Measurements from ENCODE around the gene STOM.
A peak's percentile ranks its signal among the peaks of the same experiment; 100 is the strongest.

The STOM gene

DNA sequence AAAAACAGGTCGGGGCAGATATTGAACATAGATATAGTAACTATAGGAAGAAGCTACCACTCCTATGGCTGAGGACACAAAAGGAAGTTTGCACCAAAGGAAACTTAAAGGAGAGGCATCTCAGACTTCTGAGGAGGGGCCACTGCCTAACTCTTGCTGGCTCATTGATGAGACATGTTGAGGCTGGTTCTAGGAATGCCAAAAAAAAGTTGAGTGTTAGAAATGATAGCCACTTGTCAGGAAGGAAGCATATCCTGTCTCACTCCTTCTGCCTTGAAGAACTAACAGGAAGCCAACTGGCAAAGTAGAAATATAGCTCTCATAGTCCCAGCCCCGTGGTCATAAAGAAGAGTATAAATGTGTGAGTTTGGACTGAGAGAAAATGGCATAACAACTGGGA, 23.3 kb upstream of the STOM start:
- Histone ChIP-seq H3K27ac (ENCODE audit: low read depth, low read length) (no peak overlapping the region), H3K27me3 (ENCODE audit: control insufficient read depth in 5 of 5, insufficient read depth in 4 of 5, low read length in 5 of 5) (no peaks in the 10 kb centered on the region), H3K4me1 (ENCODE audit: control insufficient read depth in 5 of 5, insufficient read depth in 5 of 5, low read length in 5 of 5) (no peaks in the 10 kb centered on the region)

GRCh38 chr9:121390372-121390771, 20.3 kb upstream of the STOM start:
- no peak overlapping the region for H3K27ac ChIP-seq (ENCODE audit: low read depth, low read length)

More for the DNA sequence above, 23.3 kb upstream of the STOM start:
- no peaks in the 10 kb centered on the region for H3K36me3 ChIP-seq (ENCODE audit: control insufficient read depth in 5 of 5, insufficient read depth in 5 of 5, low read length in 5 of 5)
- no peak overlapping the region for H3K9ac ChIP-seq (ENCODE audit: low read length in 5 of 5)
- no peaks in the 10 kb centered on the region for H3K9me3 ChIP-seq (ENCODE audit: control insufficient read depth in 5 of 5, low read length in 5 of 5)
- H3K4me3 ChIP-seq (ENCODE audit: low read depth in 1 of 5, low read length in 5 of 5) = no peak overlapping the region

DNA sequence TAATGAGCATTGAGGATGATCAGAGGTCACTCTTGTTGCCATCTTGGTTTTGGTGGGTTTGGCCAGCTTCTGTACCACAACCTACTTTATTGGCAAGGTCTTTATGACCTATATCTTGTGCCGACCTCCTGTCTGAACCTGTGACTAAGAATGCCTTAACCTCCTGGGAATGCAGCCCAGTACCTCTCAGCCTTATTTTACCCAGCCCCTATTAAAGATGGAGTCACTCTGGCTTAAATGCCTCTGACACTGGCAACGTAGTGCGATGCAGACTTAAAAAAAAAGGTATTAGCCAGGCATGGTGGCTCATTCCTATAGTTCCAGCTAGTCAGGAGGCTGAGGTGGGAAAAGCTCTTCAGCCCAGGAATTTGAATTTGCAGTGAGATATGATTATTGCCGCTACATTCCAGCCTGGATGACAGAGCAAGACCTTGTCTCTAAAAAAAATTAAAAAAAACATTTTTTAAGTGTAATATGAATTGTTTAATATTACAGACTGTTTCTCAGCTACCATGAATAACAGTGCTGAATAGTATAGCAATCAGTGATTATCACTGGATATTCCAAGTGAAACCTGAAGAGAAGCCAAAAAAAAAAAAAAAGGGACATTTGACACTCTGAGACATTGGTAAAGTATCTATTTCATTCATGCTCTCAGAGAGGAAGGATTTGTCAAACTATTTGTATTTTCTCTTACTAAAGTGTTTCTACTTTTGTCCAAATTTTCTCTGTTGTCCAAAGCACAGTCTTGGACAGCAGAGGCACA, 18.3 kb upstream of the STOM start:
- no peak overlapping the region for H3K4me3 ChIP-seq (ENCODE audit: low read depth in 1 of 5, low read length in 5 of 5)
- H3K27ac ChIP-seq (ENCODE audit: low read depth, low read length) = no peak overlapping the region
- no peaks in the 10 kb centered on the region for H3K27me3 ChIP-seq (ENCODE audit: control insufficient read depth in 5 of 5, insufficient read depth in 4 of 5, low read length in 5 of 5)
- H3K9ac ChIP-seq (ENCODE audit: low read length in 5 of 5) = no peak overlapping the region
- no peaks in the 10 kb centered on the region for H3K36me3 ChIP-seq (ENCODE audit: control insufficient read depth in 5 of 5, insufficient read depth in 5 of 5, low read length in 5 of 5)
- no peaks in the 10 kb centered on the region for H3K4me1 ChIP-seq (ENCODE audit: control insufficient read depth in 5 of 5, insufficient read depth in 5 of 5, low read length in 5 of 5)
- no peaks in the 10 kb centered on the region for H3K9me3 ChIP-seq (ENCODE audit: control insufficient read depth in 5 of 5, low read length in 5 of 5)

More at GRCh38 chr9:121390372-121390771, 20.3 kb upstream of the STOM start:
- Histone ChIP-seq H3K4me1 (ENCODE audit: control insufficient read depth in 5 of 5, insufficient read depth in 5 of 5, low read length in 5 of 5) (no peaks in the 10 kb centered on the region), H3K4me3 (ENCODE audit: low read depth in 1 of 5, low read length in 5 of 5) (no peak overlapping the region), H3K9me3 (ENCODE audit: control insufficient read depth in 5 of 5, low read length in 5 of 5) (no peaks in the 10 kb centered on the region), H3K27me3 (ENCODE audit: control insufficient read depth in 5 of 5, insufficient read depth in 4 of 5, low read length in 5 of 5) (no peaks in the 10 kb centered on the region), H3K36me3 (ENCODE audit: control insufficient read depth in 5 of 5, insufficient read depth in 5 of 5, low read length in 5 of 5) (no peaks in the 10 kb centered on the region), H3K9ac (ENCODE audit: low read length in 5 of 5) (no peak overlapping the region)

DNA sequence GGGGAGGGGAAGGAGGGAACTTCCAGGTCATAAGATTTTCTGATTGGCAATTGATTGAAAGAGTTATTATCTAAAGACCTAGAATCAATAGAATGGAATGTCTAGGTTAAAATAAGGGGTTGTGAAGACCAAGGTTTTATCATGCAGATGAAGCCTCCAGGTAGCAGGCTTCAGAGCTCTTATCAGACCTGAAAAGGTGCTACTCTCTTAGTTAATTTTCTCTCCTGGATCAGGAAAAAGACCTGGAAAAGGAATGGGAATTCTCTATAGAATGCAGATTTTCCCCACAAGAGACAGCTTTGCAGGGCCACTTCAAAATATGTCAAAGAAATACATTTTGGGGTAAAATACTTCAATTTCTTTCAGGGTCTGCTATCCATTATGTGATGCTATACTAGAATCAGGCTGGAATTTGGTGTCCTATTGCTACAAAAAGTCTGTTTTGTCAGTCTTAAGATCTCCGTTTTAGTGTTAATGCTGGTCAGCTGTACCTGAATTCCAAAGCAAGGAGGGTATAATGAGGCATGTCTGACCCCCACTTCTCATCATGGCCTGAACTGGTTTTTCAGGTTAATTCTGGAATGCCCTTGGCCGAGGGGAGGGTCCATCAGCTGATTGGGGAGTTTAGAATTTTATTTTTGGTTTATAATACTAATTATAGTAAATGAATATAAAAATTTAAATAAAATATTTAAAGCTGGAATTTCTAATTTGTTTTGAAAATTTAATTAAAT, 16.6 kb upstream of the STOM start:
- H3K27me3 ChIP-seq (ENCODE audit: control insufficient read depth in 5 of 5, insufficient read depth in 4 of 5, low read length in 5 of 5) = no peaks in the 10 kb centered on the region
- H3K27ac ChIP-seq (ENCODE audit: low read depth, low read length) = no peak overlapping the region
- no peaks in the 10 kb centered on the region for H3K36me3 ChIP-seq (ENCODE audit: control insufficient read depth in 5 of 5, insufficient read depth in 5 of 5, low read length in 5 of 5)
- H3K4me3 ChIP-seq (ENCODE audit: low read depth in 1 of 5, low read length in 5 of 5) = no peak overlapping the region
- H3K9me3 ChIP-seq (ENCODE audit: control insufficient read depth in 5 of 5, low read length in 5 of 5) = no peaks in the 10 kb centered on the region
- no peaks in the 10 kb centered on the region for H3K4me1 ChIP-seq (ENCODE audit: control insufficient read depth in 5 of 5, insufficient read depth in 5 of 5, low read length in 5 of 5)
- H3K9ac ChIP-seq (ENCODE audit: low read length in 5 of 5) = no peak overlapping the region

DNA sequence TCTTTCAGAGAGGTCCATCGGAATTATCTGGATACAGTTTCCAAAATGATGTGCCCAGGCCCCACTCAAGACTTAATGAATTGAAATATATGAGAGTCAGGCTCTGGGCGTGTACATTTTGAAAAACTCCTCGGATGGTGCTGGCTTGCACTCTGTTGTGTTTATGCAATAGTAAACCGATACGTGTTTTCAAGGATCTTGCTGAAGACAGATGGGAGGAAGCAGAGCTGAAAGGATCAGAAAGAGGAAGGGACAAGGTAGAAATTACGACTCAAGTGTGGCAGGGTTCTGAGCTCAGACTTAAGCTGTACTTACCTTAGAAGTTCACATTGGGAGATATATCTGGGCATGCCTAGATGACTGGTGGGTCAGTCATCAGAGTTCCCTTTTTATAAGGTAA, 13.7 kb upstream of the STOM start:
- no peak overlapping the region for H3K9ac ChIP-seq (ENCODE audit: low read length in 5 of 5)

GRCh38 chr9:121380846-121381245, 10.8 kb upstream of the STOM start:
- no peaks in the 10 kb centered on the region for H3K27me3 ChIP-seq (ENCODE audit: control insufficient read depth in 5 of 5, insufficient read depth in 4 of 5, low read length in 5 of 5)
- H3K9me3 ChIP-seq (ENCODE audit: control insufficient read depth in 5 of 5, low read length in 5 of 5) = no peaks in the 10 kb centered on the region
- no peaks in the 10 kb centered on the region for H3K36me3 ChIP-seq (ENCODE audit: control insufficient read depth in 5 of 5, insufficient read depth in 5 of 5, low read length in 5 of 5)
- H3K4me3 ChIP-seq (ENCODE audit: low read depth in 1 of 5, low read length in 5 of 5) = no peak overlapping the region
- H3K9ac ChIP-seq (ENCODE audit: low read length in 5 of 5) = no peak overlapping the region
- no peaks in the 10 kb centered on the region for H3K4me1 ChIP-seq (ENCODE audit: control insufficient read depth in 5 of 5, insufficient read depth in 5 of 5, low read length in 5 of 5)
- H3K27ac ChIP-seq (ENCODE audit: low read depth, low read length) = no peak overlapping the region

More for the DNA sequence above, 13.7 kb upstream of the STOM start:
- no peaks in the 10 kb centered on the region for H3K9me3 ChIP-seq (ENCODE audit: control insufficient read depth in 5 of 5, low read length in 5 of 5)
- no peak overlapping the region for H3K4me3 ChIP-seq (ENCODE audit: low read depth in 1 of 5, low read length in 5 of 5)
- H3K4me1 ChIP-seq (ENCODE audit: control insufficient read depth in 5 of 5, insufficient read depth in 5 of 5, low read length in 5 of 5) = no peaks in the 10 kb centered on the region
- no peaks in the 10 kb centered on the region for H3K27me3 ChIP-seq (ENCODE audit: control insufficient read depth in 5 of 5, insufficient read depth in 4 of 5, low read length in 5 of 5)
- H3K36me3 ChIP-seq (ENCODE audit: control insufficient read depth in 5 of 5, insufficient read depth in 5 of 5, low read length in 5 of 5) = no peaks in the 10 kb centered on the region
- no peak overlapping the region for H3K27ac ChIP-seq (ENCODE audit: low read depth, low read length)

- H3K4me3 ChIP-seq (ENCODE audit: low read depth in 1 of 5, low read length in 5 of 5) = no peak overlapping the region
Measured at GRCh38 chr9:121376214-121376830, 6.3 kb upstream of the STOM start.

GRCh38 chr9:121373011-121373729, 3.1 kb upstream of the STOM start:
- Histone ChIP-seq H3K4me1 (ENCODE audit: control insufficient read depth in 5 of 5, insufficient read depth in 5 of 5, low read length in 5 of 5) (peaks cover 10 to 47% (median 37%) of the 10 kb centered on the region in 5 donors), H3K27me3 (ENCODE audit: control insufficient read depth in 5 of 5, insufficient read depth in 4 of 5, low read length in 5 of 5) (no peaks in the 10 kb centered on the region), H3K4me3 (ENCODE audit: low read depth in 1 of 5, low read length in 5 of 5) (peak overlapping the region in 1 of 5 donors; percentile 3), H3K27ac (ENCODE audit: low read depth, low read length) (peak overlapping the region; percentile 95), H3K9me3 (ENCODE audit: control insufficient read depth in 5 of 5, low read length in 5 of 5) (no peaks in the 10 kb centered on the region), H3K36me3 (ENCODE audit: control insufficient read depth in 5 of 5, insufficient read depth in 5 of 5, low read length in 5 of 5) (no peaks in the 10 kb centered on the region), H3K9ac (ENCODE audit: low read length in 5 of 5) (peak overlapping the region in 2 of 5 donors; percentile 6 to 71)

More at GRCh38 chr9:121376214-121376830, 6.3 kb upstream of the STOM start:
- H3K27ac ChIP-seq (ENCODE audit: low read depth, low read length) = no peak overlapping the region
- no peaks in the 10 kb centered on the region for H3K27me3 ChIP-seq (ENCODE audit: control insufficient read depth in 5 of 5, insufficient read depth in 4 of 5, low read length in 5 of 5)
- H3K9me3 ChIP-seq (ENCODE audit: control insufficient read depth in 5 of 5, low read length in 5 of 5) = no peaks in the 10 kb centered on the region
- no peaks in the 10 kb centered on the region for H3K36me3 ChIP-seq (ENCODE audit: control insufficient read depth in 5 of 5, insufficient read depth in 5 of 5, low read length in 5 of 5)
- peaks cover 10 to 28% (median 24%) of the 10 kb centered on the region in 5 donors for H3K4me1 ChIP-seq (ENCODE audit: control insufficient read depth in 5 of 5, insufficient read depth in 5 of 5, low read length in 5 of 5)
- H3K9ac ChIP-seq (ENCODE audit: low read length in 5 of 5) = no peak overlapping the region

- Histone ChIP-seq H3K27ac (ENCODE audit: low read depth, low read length) (peak overlapping the region; percentile 95), H3K36me3 (ENCODE audit: control insufficient read depth in 5 of 5, insufficient read depth in 5 of 5, low read length in 5 of 5) (no peaks in the 10 kb centered on the region), H3K4me3 (ENCODE audit: low read depth in 1 of 5, low read length in 5 of 5) (peak overlapping the region in 1 of 5 donors; percentile 17), H3K27me3 (ENCODE audit: control insufficient read depth in 5 of 5, insufficient read depth in 4 of 5, low read length in 5 of 5) (no peaks in the 10 kb centered on the region), H3K4me1 (ENCODE audit: control insufficient read depth in 5 of 5, insufficient read depth in 5 of 5, low read length in 5 of 5) (peaks cover 10 to 54% (median 44%) of the 10 kb centered on the region in 5 donors), H3K9me3 (ENCODE audit: control insufficient read depth in 5 of 5, low read length in 5 of 5) (no peaks in the 10 kb centered on the region), H3K9ac (ENCODE audit: low read length in 5 of 5) (peak overlapping the region in 3 of 5 donors; percentile 6 to 41 (median 10))
Measured at GRCh38 chr9:121372239-121373010, 2.4 kb upstream of the STOM start.

Data from subcutaneous abdominal adipose tissue (tissue), 5 donors.